ENCODE results near the gene CACNA1B.

DNA sequence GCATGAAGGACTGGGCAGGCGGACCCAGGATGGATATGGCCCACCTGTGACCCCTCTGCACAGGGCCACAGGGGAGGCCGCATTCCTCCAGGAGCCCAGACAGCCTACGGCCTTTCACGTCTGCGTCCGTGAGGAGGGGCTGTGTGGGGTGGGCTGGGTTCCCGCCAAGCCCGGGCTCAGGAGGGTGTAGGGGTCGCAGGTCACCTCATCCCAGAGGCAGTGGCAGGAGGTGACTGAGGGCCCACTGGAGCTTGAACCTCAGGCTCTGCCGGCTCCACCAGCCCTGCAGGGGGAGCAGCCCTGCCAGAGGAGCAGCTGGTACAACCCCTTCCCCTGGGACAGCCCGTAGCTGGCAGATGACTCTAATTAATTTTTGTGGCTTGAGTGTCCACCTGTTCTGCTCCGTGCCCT lies 40.7 kb upstream of the CACNA1B start:
- TF ChIP-seq CTCF (IDR thresholded peaks at IDR 0.05) (no peak), ZFX (IDR thresholded peaks at IDR 0.05; ENCODE audit: borderline replicate concordance) (no peak)
